PFSK-1 (cell line): ENCODE results near the gene TIGD6.

Experiments
- FOXP2 ChIP-seq: optimal IDR thresholded peaks from 2 replicates; pipeline ENCODE3; 2011; ENCODE audit warnings: borderline replicate concordance, control low read depth, inconsistent platforms; ENCODE audit not compliant: insufficient read depth; ENCODE audit errors: extremely low read length, extremely low read depth
- POLR2AphosphoS5 ChIP-seq: IDR thresholded peaks from 2 replicates; pipeline ENCODE4 v1.6.1; 2012; ENCODE audit warnings: low read depth, mild to moderate bottlenecking, control low read depth, low read length, moderate library complexity
- SIN3A ChIP-seq: IDR thresholded peaks from 2 replicates; pipeline ENCODE4 v1.6.1; 2012; ENCODE audit warnings: mild to moderate bottlenecking, low read length, moderate library complexity, borderline replicate concordance; ENCODE audit not compliant: insufficient read depth
- TAF1 ChIP-seq: IDR thresholded peaks from 2 replicates; pipeline ENCODE4 v1.6.1; 2012; ENCODE audit warnings: low read length, control low read depth, borderline replicate concordance; ENCODE audit not compliant: insufficient read depth

DNA sequence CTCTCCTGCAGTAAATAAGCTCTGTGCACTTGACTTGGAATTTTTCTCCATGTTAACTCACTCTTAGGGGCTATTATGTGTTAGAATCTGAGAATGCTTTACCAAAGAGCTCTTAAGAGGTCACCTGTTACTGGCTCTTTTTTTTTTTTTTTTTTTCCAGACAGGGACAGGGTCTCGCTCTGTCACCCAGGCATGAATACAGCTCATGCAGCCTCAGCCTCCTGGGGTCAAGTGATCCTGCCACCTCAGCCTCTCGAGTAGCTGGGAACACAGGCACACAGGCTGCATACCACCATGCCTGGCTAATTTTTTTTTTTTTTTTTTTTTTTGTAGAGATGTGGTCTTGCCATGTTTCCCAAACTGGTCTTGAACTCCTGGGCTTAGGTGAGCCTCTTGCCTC, 22.2 kb upstream of the TIGD6 start:
- TF ChIP-seq TAF1 (no peak), POLR2AphosphoS5 (no peak), FOXP2 (no peak), SIN3A (no peak)
